Fibroblast of peridontal ligament (primary cell): ENCODE measurements around the gene CRIP2.

Source experiments
- DNase-seq: peaks from one replicate; pipeline ENCODE4 v3.0.0-alpha.2; 2010; ENCODE audit errors: extremely low read depth

Gene CRIP2

GRCh38 chr14:105476831-105477659 is 2.4 kb downstream of the CRIP2 start:
- no peak for DNase-seq

- DNase-seq: no peak
These were observed 3.2 kb downstream of the CRIP2 start for GRCh38 chr14:105477660-105478397.

DNA sequence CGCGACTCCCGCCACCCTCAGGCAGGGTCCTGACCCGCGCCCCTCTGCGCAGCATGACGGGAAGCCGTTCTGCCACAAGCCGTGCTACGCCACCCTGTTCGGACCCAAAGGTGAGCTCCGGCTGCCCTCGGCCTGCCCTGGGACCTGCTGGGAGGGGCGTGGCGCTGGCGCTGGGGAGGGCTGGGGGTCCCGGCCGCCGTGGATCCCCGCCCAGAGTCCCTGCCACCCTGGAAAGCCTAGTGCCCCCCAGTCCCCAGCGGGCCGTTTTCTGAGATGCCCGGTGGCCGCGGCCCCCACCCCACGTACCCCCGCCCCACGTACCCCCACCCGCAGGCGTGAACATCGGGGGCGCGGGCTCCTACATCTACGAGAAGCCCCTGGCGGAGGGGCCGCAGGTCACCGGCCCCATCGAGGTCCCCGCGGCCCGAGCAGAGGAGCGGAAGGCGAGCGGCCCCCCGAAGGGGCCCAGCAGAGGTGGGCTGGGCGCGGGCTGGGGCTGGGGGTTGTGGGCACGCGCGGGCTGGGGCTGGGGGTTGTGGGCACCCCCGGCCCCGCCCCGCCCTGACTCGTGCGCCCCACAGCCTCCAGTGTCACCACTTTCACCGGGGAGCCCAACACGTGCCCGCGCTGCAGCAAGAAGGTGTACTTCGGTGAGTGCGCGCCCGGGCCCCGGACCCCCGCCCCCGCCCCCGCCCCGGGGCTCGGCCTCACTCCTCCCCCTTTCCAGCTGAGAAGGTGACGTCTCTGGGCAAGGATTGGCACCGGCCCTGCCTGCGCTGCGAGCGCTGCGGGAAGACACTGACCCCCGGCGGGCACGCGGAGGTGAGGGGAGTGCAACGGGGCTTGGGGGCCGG is 4.0 kb downstream of the CRIP2 start:
- DNase-seq: no peak

- DNase-seq: no peak
These were observed 5.0 kb downstream of the CRIP2 start for GRCh38 chr14:105479431-105480158.

DNA sequence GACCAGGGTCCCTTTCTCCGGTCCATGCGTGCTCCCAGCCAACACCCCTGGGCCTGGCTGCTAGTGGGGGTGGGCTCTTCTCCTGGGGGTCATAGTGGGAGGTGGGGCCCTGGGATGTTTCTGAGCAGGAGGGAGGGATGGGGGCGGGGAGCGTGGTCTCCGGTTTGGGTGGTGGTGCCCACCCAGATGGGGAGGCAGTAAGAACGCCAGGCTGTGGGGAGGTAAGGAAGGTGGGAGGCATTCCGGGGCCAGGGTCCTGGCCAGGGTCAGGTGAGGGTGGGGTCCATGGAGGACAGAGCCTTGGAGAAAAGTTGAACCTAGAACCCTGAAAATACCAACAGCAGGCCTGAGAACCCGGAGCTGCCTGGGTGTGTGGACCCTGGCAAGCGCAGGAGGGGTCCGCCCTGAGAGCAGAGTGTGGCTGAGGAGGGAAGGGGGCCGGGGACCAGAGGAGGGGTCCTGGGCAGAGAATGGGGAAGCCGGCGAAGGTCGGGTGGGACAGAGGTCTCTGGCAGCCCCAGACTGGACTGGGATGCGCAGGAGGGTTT is 5.7 kb downstream of the CRIP2 start:
- no peak for DNase-seq

DNA sequence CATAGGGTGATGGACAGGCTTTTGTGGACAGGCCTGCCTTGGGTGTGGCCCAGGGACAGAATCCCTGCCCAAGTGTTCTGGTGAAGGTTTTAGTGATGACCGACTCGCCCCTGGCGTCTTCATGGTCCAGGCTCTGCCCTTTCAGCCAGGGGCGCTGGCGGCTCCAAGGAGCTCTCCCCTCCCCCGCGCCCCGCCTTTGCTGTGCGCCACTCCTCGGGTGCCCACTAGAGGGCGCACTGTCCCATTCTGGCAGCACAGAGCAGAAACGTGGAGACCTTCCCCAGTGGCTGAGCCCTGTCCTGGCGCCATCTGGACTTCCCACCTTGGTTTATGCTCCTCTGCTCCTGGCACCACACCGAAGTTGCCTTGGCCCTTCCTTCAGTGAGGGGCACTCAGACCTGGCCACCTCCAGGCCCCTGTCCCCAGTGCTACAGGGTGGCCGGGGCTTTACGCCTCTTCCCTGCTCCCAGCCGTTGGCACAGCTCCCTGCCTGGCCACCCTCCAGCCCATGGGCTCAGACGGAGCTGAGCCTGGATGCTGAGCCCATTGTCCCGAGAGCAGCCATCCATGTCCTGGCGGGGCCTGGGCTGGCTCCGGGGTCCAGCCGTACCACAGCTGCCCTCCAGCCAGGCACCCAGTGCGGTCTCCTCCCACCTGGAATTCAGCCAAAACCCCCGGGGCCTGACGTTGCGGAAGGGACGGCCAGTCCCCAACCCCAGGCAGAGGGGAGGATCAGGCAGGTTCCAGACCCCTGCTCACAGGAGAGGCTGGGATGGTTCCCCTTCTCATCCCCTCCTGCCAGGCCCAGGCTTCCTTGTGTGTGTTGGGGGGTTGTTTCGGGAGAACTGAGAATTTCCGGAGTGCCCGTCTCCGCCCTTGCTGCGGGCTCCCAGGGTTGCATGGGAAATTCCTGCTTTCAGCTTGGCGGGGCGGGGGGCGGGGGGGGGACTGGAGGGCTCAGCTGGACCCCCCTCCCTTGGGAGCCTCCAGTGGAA is 6.5 kb downstream of the CRIP2 start:
- DNase-seq: peak; percentile 82

- DNase-seq: peak; percentile 97
These were observed 7.4 kb downstream of the CRIP2 start for GRCh38 chr14:105481886-105482457.

GRCh38 chr14:105482486-105483110 is 8.0 kb downstream of the CRIP2 start:
- no peak for DNase-seq

- no peak for DNase-seq
These were observed 8.9 kb downstream of the CRIP2 start for GRCh38 chr14:105483300-105484068.

- peak; percentile 14 for DNase-seq
These were observed 9.7 kb downstream of the CRIP2 start for GRCh38 chr14:105484069-105484996.

DNA sequence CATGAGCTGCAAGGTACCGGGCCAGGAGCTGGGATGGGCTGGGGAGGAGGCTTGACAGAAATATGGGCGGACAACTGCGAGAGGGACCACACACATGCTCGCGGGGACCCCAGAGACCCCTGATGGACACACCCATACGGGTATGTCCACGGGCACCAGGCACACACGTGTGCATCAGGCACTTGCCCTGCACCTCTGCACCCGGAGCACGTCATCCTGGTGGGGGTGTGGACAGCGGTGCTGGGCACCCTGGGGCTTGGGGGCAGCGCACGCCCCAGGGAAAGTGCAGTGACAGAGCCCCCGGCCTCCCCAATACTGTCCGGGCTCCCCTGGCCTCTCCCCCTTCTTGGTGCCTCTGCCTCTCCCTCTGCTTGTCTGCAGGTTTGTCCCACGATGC is 10.4 kb downstream of the CRIP2 start:
- no peak for DNase-seq

DNA sequence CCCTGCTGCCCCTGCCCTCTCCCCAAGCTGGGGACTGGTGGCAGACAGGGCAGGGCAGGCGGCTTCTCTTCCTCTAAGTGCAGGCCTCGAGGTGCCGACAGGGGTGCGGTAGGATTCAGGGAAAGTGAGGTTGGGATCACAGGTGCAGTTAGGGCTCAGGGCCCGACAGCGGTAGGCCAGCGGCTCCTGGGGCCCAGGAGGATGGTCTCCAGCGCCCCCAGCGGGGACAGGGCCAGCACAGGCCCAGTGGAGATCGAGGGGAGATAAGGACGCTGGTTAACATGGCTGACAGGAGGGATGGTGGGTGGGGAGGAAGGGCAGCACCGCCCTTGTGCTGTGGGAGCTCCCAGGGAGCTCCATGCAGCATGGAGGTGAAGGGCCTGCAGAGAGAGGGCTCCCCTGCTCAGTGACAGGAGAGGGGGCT is 11.1 kb downstream of the CRIP2 start:
- DNase-seq: no peak

DNA sequence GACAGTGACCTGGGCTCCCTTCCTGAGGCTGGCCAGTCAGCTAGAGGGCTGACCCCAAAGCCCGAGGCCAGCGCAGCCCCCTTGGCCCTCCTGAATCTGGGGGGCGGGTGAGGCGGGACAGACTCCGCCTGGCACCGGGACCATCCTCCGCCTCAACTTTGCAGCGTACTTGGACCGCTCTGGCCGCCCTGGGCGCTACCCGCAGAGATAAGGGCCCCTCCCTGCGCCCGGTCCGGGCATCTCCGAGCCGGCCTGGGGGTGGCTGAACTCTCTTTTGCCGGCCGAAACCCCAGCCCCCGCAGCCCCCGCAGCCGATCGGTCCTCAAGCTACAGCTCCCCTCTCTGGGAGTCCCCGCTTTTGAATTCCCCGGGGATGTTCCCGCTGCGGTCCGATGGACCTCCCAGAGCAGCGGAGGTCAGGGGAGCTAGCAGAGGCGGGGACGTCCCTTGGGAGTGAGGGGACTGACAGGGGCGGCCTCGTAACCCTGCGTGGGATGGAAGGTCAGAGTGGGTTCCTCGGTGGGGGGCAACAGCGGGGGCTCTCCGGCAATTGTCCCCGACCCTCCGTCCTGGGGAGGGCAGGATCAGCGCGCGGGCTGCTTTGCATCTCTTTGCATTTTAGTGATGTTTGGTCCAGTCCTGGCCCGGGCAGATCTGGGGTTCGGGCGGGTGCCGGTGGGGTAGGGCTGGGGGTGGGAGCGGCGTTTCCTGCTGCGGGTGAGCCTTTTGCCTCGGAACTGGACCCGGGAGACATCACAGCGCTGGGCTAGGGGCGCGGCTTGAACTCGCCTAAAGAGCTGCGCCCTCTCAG is 11.7 kb downstream of the CRIP2 start, which contains the start of gene CRIP1:
Gene CRIP1 (plus strand): TSS at position 724 of the 811 bp plus-strand sequence. CDS start 374 bp downstream, outside the sequence.
- DNase-seq: no peak

- peak; percentile 10 for DNase-seq
These were observed 12.4 kb downstream of the CRIP2 start for GRCh38 chr14:105486974-105487448.

- DNase-seq: no peak
These were observed 12.9 kb downstream of the CRIP2 start for GRCh38 chr14:105487449-105487985.
